Body of pancreas (tissue), 4 donors: ENCODE measurements around the gene TEX50.

Experiments
- POLR2A ChIP-seq, 3 donors: fragments of 450-650 bp; IDR thresholded peaks; one replicate each; pipeline ENCODE4 v1.6.1; 2016; ENCODE audit warnings: antibody characterized with exemption in 3 of 3, mild to moderate bottlenecking in 2 of 3
- TF ChIP-seq, protein P1 (sequence below), 7 experiments: fragments of 450-650 bp in 4 of 7; fragments of 200-600 bp in 3 of 7; sonication (generic) in 3 of 7; IDR thresholded peaks; one replicate each; pipeline ENCODE4 v1.5.1; 2016 to 2019; ENCODE audit warnings: antibody characterized with exemption in 7 of 7

DNA sequence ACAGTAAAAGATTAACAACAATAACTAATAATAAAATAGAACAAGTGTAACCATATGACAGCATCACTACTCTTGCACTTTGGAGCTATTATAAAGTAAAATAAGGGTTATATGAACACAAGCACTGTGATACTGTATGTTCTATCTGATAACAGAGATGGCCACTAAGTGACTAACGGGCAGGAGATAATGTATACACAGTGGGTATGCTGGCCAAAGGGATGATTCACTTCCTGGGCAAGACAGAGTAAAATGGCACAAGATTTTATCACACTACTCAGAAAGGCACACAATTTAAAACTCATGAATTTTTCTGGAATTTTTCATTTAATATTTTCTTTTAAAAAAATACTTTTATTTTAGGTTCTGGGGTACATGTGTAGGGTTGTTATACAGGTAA, 44.6 kb upstream of the TEX50 start:
- TF ChIP-seq, protein P1, sequence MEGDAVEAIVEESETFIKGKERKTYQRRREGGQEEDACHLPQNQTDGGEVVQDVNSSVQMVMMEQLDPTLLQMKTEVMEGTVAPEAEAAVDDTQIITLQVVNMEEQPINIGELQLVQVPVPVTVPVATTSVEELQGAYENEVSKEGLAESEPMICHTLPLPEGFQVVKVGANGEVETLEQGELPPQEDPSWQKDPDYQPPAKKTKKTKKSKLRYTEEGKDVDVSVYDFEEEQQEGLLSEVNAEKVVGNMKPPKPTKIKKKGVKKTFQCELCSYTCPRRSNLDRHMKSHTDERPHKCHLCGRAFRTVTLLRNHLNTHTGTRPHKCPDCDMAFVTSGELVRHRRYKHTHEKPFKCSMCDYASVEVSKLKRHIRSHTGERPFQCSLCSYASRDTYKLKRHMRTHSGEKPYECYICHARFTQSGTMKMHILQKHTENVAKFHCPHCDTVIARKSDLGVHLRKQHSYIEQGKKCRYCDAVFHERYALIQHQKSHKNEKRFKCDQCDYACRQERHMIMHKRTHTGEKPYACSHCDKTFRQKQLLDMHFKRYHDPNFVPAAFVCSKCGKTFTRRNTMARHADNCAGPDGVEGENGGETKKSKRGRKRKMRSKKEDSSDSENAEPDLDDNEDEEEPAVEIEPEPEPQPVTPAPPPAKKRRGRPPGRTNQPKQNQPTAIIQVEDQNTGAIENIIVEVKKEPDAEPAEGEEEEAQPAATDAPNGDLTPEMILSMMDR (IDR thresholded peaks at IDR 0.05), result no peak
- TF ChIP-seq POLR2A (IDR thresholded peaks at IDR 0.05), result no peak
